Vagina (tissue), 2 donors: ENCODE measurements around the gene RNASEH2B.

Experiments
- POLR2A ChIP-seq, 2 donors: fragments of 450-650 bp; IDR thresholded peaks; one replicate each; pipeline ENCODE4 v1.6.1; 2017; ENCODE audit warnings: antibody characterized with exemption in 2 of 2, mild to moderate bottlenecking in 2 of 2, moderate library complexity in 2 of 2
- TF ChIP-seq, protein P1 (sequence below), 3 experiments: fragments of 450-650 bp in 2 of 3; fragments of 200-600 bp in 1 of 3; sonication (generic) in 1 of 3; IDR thresholded peaks; one replicate each; pipeline ENCODE4 v1.5.1; 2017 to 2019; ENCODE audit warnings: antibody characterized with exemption in 3 of 3, mild to moderate bottlenecking in 2 of 3, moderate library complexity in 2 of 3

DNA sequence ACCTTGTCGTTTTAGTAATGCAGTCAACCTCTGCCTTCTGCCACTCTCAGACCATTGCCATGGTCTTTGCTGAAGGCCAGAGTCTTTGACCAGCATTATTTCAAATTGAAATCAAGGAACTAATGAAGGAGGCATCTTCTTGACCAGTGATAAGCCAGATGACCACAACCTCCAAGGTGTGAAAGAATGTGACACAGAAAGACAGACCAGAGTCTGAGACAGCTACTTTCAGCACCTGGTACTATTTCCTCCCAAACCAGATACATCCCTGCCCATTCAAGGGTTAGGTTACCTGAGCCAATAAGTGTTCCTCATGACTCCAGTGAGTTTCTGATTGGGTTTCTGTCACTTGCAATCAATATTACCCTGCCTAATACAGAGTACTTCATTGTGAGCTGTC is 20.3 kb upstream of the RNASEH2B start:
- TF ChIP-seq, protein P1, sequence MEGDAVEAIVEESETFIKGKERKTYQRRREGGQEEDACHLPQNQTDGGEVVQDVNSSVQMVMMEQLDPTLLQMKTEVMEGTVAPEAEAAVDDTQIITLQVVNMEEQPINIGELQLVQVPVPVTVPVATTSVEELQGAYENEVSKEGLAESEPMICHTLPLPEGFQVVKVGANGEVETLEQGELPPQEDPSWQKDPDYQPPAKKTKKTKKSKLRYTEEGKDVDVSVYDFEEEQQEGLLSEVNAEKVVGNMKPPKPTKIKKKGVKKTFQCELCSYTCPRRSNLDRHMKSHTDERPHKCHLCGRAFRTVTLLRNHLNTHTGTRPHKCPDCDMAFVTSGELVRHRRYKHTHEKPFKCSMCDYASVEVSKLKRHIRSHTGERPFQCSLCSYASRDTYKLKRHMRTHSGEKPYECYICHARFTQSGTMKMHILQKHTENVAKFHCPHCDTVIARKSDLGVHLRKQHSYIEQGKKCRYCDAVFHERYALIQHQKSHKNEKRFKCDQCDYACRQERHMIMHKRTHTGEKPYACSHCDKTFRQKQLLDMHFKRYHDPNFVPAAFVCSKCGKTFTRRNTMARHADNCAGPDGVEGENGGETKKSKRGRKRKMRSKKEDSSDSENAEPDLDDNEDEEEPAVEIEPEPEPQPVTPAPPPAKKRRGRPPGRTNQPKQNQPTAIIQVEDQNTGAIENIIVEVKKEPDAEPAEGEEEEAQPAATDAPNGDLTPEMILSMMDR (IDR thresholded peaks at IDR 0.05) = no peak
- TF ChIP-seq POLR2A (IDR thresholded peaks at IDR 0.05) = no peak
